Stomach (tissue), 4 donors: ENCODE data around the gene MS4A4E.

ENCODE experiments used
- CTCF ChIP-seq, 7 experiments: fragments of 450-650 bp in 4 of 7; fragments of 200-600 bp in 3 of 7; sonication (generic) in 3 of 7; IDR thresholded peaks; one replicate each; pipeline ENCODE4 v1.5.1; 2016 to 2019; ENCODE audit warnings: antibody characterized with exemption in 7 of 7, control low read depth in 2 of 7, mild to moderate bottlenecking in 1 of 7
- EP300 ChIP-seq: sonication (generic); formaldehyde crosslinking; IDR thresholded peaks from one replicate; pipeline ENCODE4 v1.6.1; 2017; ENCODE audit warnings: antibody characterized with exemption
- POLR2A ChIP-seq, 4 donors: fragments of 450-650 bp; IDR thresholded peaks; one replicate each; pipeline ENCODE4 v1.6.1; 2016; ENCODE audit warnings: antibody characterized with exemption in 4 of 4, control low read depth in 2 of 4, mild to moderate bottlenecking in 1 of 4, moderate library complexity in 1 of 4
- POLR2AphosphoS5 ChIP-seq, 3 donors: sonication (generic); formaldehyde crosslinking; IDR thresholded peaks; one replicate each; pipeline ENCODE4 v1.6.1; 2016; ENCODE audit warnings: antibody characterized with exemption in 3 of 3

GRCh38 chr11:60221181-60221580 lies 21.8 kb downstream of the MS4A4E start:
- TF ChIP-seq POLR2A (IDR thresholded peaks at IDR 0.05) (no peak), CTCF (IDR thresholded peaks at IDR 0.05) (no peak), POLR2AphosphoS5 (IDR thresholded peaks at IDR 0.05) (no peak), EP300 (no peak)
